Measurements from ENCODE around the gene HPSE2.
A peak's percentile ranks its signal among the peaks of the same experiment; 100 is the strongest.
"Not testable (repeated sequence)": the region's sequence is repeated elsewhere in the genome, so short reads cannot be mapped to it uniquely, and the experiment has no call there.

The HPSE2 gene

DNA sequence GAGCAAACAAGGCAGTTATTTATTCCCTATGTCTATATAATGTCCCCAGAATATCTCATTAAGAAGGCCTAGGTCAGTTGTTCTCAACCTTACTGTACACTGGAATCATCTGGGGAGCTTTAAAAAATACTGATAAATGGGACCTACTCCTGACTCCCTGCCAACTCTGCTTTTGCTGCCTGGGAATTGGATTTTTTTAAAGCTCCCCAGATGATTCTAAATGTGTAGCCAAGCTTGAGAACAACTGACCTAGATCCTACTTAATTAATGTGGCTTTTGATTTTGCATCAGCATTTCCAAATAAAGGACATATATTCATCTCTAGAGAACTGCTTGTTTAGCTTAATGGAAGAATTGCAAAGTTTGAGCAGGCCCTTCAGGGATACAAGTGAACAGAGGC, 697.2 kb downstream of the HPSE2 start:
- no peak for DNase-seq

DNA sequence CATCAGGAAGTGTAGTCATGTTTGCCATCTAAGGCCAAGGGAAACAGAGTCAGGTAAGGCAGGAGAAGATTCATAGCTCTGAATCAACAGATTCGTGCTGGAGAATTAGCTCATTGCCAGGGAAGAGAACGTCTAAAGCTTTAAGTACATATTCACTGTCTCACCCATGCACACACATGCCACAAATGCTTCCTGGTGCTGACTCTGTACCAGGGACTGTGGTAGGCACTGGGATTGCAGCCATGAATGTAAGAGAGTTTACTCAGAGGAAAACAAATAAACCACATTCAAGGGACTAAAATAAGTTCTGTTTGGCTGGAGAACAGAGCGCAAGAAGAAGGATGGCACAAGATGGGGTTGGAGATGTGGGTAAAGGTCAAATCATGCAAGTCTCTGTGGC, 699.1 kb downstream of the HPSE2 start:
- no peak for DNase-seq

DNA sequence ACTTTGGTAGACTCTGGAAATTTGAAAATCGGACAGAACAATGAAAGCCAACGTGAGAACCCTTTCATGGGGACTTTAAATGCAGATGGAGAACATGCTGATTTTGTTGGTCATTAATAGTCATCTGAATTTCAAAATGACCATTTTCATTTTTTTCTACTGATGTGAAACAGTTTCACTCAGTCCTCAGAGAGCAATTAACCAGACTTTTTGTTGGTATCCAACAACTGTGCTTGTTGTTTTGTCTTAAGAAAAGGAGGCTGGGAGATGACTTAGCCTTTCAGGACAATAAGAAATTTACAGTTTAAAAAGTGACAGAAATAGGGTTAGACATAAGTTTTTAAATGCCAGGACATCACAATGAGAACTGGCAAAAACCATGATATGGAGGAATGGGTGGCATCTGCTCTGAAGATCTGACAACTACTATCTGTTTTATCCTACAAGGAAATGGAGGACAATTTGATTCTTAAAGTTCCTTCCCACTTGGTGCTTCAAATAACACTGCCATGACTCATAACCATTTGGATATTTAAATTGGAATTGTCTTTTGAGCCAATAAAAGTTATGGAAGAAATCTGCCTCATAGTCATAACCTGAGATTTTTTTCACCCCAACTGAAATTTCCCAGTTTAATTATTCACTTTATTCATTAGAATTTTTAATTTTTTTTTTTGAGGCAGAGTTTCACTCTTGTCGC, 701.8 kb downstream of the HPSE2 start:
- no peak for DNase-seq

DNA sequence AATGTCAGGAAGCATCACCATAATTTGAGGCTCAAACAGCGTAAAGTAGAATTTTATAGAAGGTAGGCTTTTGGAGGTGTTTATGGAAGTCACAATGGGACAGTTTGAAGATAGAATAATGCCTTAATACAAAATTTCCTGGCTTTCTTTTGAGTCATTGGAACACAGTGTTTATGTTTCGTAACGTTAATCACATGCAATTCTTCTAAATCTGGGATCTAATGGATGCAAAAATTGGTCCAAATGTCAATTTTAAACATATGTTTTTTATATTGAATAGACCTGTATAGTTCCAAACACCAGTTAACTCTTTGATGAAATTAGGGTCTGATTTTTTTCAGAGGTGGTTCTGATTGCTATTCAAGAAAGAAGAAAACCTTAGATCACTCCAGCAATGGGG, 702.4 kb downstream of the HPSE2 start:
- DNase-seq, result no peak

DNA sequence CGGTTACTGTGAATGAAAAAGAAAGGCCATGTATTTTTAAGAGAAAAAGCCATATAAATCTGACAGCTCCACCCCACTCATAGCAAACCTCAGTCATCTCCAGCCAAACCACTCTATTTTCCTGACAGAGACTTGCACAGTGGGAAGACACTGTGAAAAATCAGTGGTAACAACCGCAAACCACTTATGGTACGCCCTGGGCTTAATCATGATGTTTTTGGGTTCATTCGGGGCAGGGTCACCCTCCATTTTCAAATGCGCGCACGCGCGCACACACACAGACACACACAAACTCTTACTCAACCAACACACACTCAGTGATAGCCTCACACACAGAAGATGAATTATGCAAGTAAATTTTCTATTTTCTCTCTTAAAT, 706.9 kb downstream of the HPSE2 start:
- no peak for DNase-seq

DNA sequence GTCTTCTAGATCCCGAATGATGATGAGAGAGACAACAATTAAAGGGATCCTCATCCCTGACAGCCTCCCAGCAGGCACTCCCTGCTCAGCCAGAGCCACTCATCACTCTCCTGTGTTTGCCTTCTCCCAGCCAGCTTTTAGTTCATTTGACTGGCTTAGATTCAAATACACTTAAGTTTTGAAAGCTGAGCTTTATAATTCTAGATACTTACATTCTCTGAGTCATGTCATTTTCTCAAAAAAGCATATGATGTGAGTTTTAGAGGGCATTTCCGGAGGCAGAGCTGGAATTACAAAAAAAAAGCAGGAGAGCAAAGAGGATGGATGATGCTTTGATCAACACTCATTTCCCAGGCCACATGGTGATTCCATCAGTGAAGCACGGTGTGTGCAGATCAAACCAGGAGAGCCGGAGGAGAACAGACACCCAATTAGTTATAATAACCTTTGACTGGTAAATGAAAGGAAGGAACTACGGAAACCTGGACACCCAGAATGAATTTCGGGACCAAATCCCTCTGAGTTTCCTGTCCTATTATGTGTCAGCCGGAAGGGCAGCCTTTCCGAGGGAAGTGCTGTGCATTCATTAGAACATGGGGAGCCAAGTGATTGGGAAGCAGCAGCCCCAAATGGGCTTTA, 707.4 kb downstream of the HPSE2 start:
- no peak for DNase-seq

DNA sequence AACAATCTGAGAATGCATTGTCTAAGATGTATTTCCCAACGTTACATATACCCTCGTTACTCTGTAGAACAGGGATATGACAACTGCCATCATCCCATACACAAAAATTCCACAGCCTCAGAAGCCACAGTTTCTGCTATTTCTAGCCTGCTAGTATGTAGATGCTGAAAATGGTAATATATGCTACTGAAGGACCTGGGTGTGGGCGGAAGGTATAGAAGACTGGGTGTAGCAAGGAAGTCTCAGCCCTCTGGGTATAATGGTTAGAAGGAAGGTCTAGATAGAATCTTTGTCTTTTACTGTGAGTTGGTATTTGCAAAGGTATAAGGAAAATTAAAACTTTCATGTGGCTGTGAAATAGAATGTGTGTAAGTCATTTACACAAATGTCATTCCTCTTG, 709.7 kb downstream of the HPSE2 start:
- no peak for DNase-seq

DNA sequence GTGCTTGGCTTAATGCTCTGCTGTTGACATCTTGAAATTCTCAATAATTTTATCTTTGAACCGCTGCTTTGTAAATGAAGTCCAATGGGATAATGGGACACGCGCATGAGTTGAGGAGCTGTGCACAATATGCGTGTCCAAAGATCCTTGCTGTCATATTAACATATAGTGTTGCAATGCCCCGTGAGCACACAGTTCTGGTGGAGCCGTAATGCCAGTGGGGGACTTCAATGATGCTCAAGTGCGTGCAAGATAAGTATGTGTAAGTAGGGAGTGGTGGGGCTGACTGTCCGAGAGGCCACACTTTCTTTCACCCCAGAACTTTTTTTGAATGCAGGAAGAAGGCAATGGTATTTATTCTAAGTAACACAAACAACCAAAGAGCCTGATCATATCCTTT, 711.5 kb downstream of the HPSE2 start:
- no peak for DNase-seq

DNA sequence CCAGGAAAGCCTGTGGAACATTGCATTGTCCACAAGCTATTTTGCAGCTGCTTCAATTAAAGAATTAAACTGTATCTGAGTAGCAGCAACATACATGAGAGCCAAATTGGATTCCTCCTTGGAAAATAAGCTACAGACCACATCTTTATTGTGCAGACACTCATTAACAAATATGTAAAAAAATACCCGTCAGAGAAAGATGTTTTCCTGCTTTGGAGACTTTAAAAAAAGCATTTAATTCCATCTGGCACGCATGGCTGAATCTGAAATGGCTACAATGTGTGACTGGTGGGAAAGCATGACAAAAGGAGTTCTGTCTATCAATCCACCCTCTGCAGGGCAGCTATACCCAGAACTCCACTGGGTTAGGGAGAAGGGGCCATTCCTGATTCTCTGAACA, 715.8 kb downstream of the HPSE2 start:
- DNase-seq, result no peak

DNA sequence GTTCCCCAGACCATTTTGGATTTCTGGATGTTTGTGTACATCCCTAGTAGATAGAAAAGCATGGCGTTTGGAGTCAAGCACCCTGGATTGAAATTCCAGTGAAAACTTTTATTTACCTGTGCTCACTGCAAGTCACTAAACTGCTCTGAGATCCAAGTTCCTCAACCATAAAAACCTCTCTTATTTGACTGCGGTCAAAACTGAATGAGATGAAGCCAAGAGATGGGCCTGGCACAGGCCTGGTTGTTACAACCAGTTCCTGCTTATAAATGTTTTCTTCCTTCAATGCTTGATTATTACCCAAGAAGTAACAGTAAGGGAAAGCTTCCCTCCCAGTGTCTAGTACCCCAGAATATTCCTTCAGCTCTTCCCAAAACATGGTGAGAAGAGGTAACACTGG, 718.0 kb downstream of the HPSE2 start:
- DNase-seq, result no peak

DNA sequence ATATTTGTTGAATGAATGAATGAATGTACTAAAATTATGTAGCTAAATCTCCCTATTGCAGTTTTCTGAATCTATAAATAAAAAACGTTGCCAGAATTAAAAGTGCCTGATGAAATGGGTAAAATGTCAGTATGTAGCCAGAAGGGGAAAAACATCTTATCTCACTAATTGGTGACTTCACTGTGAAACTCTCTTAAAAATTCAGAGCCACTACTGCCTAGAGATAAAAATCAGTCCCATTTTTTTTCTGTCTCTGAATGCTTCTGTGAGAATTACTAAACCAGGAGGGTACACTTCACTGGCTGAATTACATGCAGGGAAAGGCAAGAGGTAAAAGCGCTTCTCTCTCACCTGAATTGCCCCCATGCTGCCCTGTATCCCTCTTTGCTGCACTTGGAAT, 719.3 kb downstream of the HPSE2 start:
- DNase-seq, result no peak

DNA sequence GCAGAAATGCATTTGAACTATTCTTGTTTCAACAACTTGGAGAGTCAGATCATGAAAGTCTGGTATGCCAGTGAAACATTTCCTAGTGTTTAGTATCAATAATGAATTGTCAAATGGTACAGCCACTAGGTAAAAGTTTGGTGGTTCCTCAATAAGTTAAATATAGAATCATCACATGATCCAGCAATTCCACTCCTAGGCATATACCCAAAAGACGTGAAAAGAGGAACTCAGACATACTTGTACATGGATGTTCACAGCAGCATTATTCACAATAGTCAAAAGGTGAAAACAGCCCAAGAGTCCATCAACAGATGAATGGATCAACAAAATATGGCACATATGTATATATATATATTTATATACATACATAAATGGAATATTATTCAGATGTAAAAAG, 721.9 kb downstream of the HPSE2 start:
- no peak for DNase-seq

DNA sequence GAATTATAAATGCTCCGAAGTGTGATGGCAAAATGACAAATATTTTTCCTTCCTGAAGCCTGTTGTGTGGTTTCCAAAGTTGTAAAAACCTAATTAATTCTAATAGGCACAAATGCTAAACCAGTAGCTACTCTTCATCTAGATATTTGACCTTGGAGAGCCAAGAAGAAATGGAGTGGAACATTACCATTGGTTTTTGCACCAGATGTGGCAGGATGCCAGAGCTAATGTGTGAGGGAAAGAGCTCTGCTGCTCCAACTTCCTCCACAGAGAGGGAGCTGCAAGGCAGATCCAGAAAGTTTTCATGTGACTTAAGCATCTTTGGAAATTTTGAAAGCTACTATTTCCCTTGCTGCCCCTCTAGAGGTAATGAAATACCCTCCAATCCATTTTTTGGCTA, 723.8 kb downstream of the HPSE2 start:
- peak; percentile 59 for DNase-seq

DNA sequence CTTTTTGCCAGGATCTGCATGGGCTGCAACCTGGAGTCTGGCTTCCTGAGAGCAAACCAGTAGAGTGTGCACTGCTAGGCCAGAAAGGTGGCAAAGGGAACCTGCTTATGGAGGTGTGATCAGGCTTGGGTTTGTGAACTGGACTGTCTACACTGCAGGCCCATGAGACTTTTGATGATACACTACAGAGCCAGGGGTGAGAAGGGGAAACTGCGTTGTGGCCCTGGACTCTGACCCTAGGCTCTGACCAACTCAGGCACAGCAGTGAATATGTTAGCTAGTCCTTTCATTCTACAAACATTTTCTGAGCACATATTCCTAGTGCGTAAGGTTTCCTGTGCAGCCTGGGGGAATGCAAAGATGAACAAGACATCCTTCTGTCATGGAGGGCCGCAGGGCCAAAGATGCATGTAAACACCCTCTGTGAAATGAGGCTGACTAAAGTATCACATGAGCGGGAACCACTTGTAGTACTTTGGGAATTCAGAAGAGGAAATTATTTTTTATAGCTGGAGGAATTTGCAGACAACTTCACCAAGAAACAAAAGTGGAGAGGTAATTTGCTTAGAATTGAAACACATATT, 725.1 kb downstream of the HPSE2 start:
- DNase-seq, result no peak

DNA sequence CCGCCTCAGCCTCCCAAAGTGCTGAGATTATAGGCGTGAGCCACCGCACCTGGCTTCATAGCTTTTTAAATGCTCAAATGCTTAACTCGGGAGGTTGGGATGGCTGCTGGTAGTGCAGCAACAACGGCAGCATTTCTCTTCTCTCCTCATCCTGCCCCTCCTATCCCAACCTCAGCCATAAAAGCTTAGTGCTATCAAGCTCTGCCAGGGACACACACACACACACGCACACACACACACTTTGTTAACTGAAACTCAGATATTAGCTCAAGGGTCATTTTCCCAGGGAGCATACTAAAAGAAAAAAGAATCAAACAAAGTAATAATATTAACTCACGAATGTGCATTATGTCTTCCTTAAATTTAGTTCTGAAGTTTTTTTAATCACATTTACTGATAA, 725.9 kb downstream of the HPSE2 start:
- DNase-seq, result no peak

DNA sequence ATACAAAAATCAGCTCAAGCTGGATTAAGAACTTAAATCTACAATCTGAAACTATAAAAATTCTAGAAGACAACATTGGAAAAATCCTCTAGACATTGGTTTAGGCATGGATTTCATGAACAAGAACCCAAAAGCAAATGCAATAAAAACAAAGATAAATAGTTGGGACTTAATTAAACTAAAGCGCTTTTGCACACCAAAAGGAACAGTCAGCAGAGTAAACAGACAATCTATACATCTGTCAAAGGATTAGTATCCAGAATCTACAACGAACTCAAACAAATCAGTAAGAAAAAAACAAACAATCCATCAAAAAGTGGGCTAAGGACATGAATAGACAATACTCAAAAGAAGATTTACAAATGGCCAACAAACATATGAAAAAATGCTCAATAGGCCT, 733.1 kb downstream of the HPSE2 start:
- DNase-seq, result not testable (repeated sequence)

DNA sequence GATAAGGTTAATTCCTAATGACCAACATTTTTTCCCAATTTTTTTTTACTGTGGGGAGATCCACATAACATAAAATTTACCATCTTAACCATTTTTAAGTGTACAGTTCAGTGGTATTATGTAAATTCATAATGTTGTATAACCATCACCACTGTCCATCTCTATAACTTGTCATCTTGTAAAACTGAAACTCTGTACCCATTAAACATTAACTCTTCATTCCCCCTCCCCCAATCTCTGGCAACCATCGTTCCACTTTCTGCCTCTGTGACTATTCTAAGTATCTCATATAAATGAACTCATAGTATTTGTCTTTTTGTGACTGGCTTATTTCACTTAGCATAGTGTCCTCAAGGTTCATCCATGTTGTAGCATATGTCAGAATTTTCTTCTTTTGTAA, 742.9 kb downstream of the HPSE2 start:
- no peak for DNase-seq

DNA sequence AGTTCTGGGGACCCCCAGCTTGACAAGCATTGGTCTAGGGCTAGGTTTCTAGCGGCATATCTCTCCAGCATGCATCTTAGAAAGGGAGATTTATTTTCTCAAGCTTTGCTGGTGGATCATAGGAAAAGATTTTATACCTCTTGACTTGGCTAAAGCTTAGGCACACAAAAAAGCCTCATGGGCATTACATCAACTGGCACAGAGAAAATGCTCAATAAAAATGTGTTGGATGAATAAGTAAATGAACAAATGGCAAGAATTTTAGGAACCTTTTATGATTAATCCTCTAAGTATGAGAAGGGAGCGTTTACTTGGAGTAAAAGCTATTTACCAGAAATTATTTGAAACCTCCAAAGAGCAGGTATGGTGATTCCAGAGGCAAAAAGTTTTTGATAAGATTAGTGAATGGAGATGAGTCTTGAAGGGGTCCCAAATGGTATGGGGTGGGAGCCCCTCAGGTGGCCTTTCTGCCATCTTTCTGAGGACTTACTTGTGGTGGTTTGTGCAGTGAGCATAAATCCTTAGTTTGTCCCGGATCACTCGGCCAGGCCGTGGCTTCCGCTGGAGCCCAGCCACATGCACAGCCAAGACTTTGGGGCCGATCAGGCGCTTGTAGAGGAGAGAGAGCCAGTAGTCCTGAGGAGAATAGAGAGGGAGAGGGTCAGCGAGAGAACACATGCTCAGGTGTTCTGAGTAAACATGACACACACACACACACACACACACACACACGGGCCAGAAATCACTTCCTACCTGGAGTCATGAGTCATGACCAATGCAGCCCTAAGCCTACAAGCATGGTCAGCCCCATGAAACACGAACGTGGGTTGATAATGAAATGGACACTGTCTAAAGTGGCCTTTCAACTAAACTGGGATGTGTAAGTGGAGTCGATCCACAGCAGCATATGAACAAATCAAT, 745.8 kb downstream of the HPSE2 start:
- no peak for DNase-seq

DNA sequence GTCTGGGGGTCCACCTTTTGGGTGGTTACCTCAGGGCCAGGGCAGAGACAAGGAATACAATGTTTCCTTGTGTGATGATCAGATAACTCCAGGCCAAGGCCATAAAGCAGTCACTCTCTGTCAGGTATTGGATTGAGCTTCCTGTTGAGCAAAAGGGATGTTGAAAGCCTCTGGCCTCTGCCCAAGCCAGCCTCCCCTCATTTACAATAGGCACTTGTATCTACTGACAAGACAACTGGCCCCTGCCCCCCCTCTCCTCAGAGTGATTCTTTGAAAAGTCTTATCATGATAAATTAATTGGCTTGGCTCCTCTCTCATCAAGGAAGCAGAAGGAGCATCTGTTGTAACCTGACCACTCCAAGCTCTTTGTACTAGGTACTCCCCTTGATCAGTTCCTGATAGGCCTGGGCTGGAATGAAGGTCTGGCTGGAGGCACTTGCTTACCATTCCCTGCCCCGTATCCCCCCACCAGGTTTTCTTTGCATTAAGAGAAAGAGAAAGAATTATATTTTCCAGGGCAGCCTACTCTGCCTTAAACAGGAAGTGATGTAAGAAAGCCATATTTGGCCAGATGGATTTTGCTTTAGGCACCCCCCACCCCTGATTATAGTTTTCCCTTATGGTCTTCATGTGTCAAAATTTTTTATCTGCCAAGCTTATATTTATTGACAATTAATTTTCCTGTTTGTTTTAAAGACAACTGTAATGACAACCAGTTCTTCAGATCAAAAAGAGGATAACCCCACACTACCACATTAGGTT, 746.8 kb downstream of the HPSE2 start:
- DNase-seq, result no peak

DNA sequence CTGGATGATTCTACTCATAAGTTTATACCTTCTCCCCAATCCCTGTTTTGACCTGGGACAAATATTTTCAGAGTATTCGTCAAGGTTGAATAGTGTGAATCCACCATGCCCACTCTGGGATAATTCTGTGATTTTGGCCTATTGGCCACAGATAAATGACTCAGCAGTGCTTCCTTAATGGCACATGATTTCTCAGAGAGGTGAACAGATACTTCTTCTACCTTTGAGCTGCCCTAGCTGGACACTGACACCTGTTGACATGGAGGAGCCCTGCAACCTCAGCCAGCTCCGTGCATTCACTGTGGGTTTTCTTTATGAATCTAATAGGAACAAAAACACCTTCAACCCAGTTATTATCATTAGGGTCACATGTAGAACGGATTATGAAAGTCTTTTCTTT, 748.0 kb downstream of the HPSE2 start:
- DNase-seq, result no peak

DNA sequence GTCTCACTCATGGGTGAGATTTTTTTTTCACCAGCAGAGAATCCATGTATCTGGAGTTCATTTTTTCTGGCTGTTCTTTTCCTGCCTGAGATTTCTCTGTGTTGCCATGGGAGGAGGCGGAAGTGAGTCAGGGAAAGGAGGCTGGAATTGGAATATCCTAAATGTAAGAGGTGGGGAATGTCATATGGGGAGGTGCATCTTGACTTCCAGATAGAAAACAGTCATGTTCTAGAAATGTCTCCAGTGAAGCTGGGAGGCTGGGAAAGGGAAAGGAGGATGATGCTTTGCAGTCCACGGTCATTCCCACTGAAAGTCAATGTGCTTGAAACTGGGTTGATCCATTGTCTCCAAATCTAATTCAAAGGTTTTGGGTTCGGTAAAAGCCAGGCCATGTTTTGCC, 749.2 kb downstream of the HPSE2 start:
- no peak for DNase-seq

DNA sequence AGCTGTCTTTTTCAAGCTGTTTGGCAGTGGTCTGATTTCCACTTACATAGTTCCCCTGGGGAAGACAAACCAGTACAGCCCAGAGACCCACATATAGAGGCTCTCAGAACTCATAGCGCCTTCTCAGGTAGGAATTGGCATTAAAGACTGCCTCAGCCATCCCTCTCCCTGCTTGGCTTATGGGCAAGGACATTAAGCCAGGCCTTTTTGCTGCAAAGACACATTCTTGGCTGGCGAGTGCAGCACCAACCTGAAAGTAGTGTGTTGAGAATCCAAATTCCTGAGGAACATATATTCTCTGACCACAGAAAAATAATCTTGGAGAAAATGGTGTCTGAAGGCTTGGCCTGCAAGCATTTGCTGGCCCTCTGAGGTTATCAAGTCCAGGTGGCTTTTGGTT, 749.7 kb downstream of the HPSE2 start:
- DNase-seq, result no peak

DNA sequence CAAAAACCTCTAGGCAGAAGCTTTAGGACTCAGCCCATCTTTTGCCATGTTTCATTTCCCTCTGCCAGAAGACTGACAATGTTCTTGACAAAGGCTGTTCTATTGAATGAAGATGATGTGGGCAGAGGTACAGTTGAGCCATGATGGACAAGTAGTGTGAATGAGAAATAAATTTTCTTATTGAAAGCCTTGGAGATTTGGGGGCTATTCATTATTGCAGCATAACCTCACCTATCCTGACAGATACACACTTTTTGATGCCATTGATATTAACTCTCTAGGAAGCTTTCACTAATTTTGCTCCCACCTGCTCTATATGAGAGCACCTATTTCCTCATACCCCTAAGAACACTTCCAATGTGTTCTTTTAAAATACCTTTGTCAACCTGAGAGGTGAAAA, 752.0 kb downstream of the HPSE2 start:
- DNase-seq, result no peak

Data from right forelimb (tissue), 1 donor.